HG02884 (cell line): ENCODE data around the gene PPME1.

ENCODE experiments used
- ATAC-seq: cut with Tn5 transposase; IDR thresholded peaks from one replicate; pipeline ENCODE4 v1.9.1; 2021; ENCODE audit warnings: mild to moderate bottlenecking, moderate library complexity; ENCODE audit not compliant: unreplicated experiment

Gene PPME1

GRCh38 chr11:74221816-74222215, 50.7 kb downstream of the PPME1 start:
- ATAC-seq: no peak

GRCh38 chr11:74225565-74225964, 54.5 kb downstream of the PPME1 start:
- ATAC-seq: no peak

GRCh38 chr11:74226907-74227306, 55.8 kb downstream of the PPME1 start:
- ATAC-seq: no peak

- ATAC-seq: no peak
Measured at GRCh38 chr11:74232311-74232950, 61.3 kb downstream of the PPME1 start.

GRCh38 chr11:74233683-74234082, 62.6 kb downstream of the PPME1 start:
- ATAC-seq: no peak

GRCh38 chr11:74235121-74235520, 64.0 kb downstream of the PPME1 start:
- ATAC-seq: no peak

- ATAC-seq: no peak
Measured at GRCh38 chr11:74237541-74237940, 66.5 kb downstream of the PPME1 start.

GRCh38 chr11:74238243-74238642, 67.2 kb downstream of the PPME1 start:
- no peak for ATAC-seq

- ATAC-seq: no peak
Measured at GRCh38 chr11:74248469-74248868, 77.4 kb downstream of the PPME1 start.

- ATAC-seq: no peak
Measured at GRCh38 chr11:74249496-74249895, 78.4 kb downstream of the PPME1 start.

GRCh38 chr11:74253361-74253760, 82.3 kb downstream of the PPME1 start:
- ATAC-seq: no peak

GRCh38 chr11:74255741-74256375, 84.8 kb downstream of the PPME1 start:
- ATAC-seq: no peak

GRCh38 chr11:74256378-74257133, 85.5 kb downstream of the PPME1 start:
- ATAC-seq: no peak

- ATAC-seq: no peak
Measured at GRCh38 chr11:74257959-74258553, 87.0 kb downstream of the PPME1 start.

GRCh38 chr11:74262725-74263124, 91.6 kb downstream of the PPME1 start:
- no peak for ATAC-seq

- ATAC-seq: no peak
Measured at GRCh38 chr11:74265256-74265655, 94.2 kb downstream of the PPME1 start.

GRCh38 chr11:74267014-74267413, 95.9 kb downstream of the PPME1 start:
- ATAC-seq: no peak

GRCh38 chr11:74268456-74268855, 97.4 kb downstream of the PPME1 start:
- ATAC-seq: no peak

- ATAC-seq: no peak
Measured at GRCh38 chr11:74269161-74269811, 98.2 kb downstream of the PPME1 start.

- no peak for ATAC-seq
Measured at GRCh38 chr11:74272276-74272675, 101.2 kb downstream of the PPME1 start.

- ATAC-seq: no peak
Measured at GRCh38 chr11:74276581-74276980, 105.5 kb downstream of the PPME1 start.
